Motor neuron (in vitro differentiated cells): ENCODE data around the gene FAF1. TPM values are rescaled to one million over a fixed set of nuclear protein-coding genes. Genes with fewer than 3 reads are reported as not detected.
A peak's percentile ranks its signal among the peaks of the same experiment; 100 is the strongest.
"Not testable (repeated sequence)": the region's sequence is repeated elsewhere in the genome, so short reads cannot be mapped to it uniquely, and the experiment has no call there.

Source experiments
- ATAC-seq, 8 experiments: fragments of 200-7000 bp; cut with Tn5 transposase; replicated peaks in 6 of 8; 2 replicates each; pipeline ENCODE4 v1.8.0; 2021; ENCODE audit warnings: mild to moderate bottlenecking in 8 of 8, moderate library complexity in 8 of 8
- H3K27ac ChIP-seq, 2 donors: fragments of 250-450 bp; sonication (Bioruptor Pico); 2 replicates each; pipeline ENCODE4 v1.9.0; 2021; ENCODE audit warnings: antibody characterized with exemption in 2 of 2, mild to moderate bottlenecking in 2 of 2, moderate library complexity in 1 of 2
- H3K4me1 ChIP-seq, 2 donors: fragments of 250-450 bp; sonication (Bioruptor Pico); replicated peaks in 1 of 2; 2 replicates each; pipeline ENCODE4 v1.6.1; 2021; ENCODE audit warnings: antibody characterized with exemption in 2 of 2, mild to moderate bottlenecking in 2 of 2, moderate library complexity in 1 of 2
- H3K4me3 ChIP-seq, 5 donors: fragments of 250-450 bp; sonication (Bioruptor Pico); 2 replicates each; pipeline ENCODE4 v1.9.0; 2021; ENCODE audit warnings: antibody characterized with exemption in 5 of 5, mild to moderate bottlenecking in 5 of 5, moderate library complexity in 4 of 5
- WGBS, 10 experiments: fragments of 450-650 bp; shearing (Covaris generic); methylation state at CpG; one replicate each; pipeline ENCODE4 v1.0.0; 2022; 5-methylcytosine and 5-hydroxymethylcytosine counted together
- in situ Hi-C, 9 experiments: fragments of 400-800 bp; cut with MboI; loops; one replicate each; pipeline ENCODE4 v1.15.0; 2021; ENCODE audit warnings: low sequenced_read_pairs in 9 of 9, low pct_unique_long_range_greater_than_20kb in 2 of 9; ENCODE audit not compliant: unreplicated experiment in 9 of 9
- total RNA-seq, 8 experiments: library from RNA; unstranded; fragments of 300-600 nt; gene quantifications; 2 replicates each; pipeline versions ENCODE4 v1.2.3 to v1.2.4, GENCODE V29; 2022

The FAF1 gene
- total RNA-seq, 8 experiments from 2014 or later: 26.3 to 79.4 (median 52.0) TPM

GRCh38 chr1:50812346-50812745 is 147.7 kb downstream of the FAF1 start:
- H3K4me3 ChIP-seq: no peak overlapping the region
- 86 to 100% (median 96%) methylated on average over 1 to 4 of the region's 4 CpGs for WGBS, 10 experiments

GRCh38 chr1:50808296-50808695 is 151.8 kb downstream of the FAF1 start:
- in situ Hi-C loops: no loop called here
- ATAC-seq: no peak
- Histone ChIP-seq H3K4me1 (no peaks in the 10 kb centered on the region), H3K4me3 (no peak overlapping the region), H3K27ac (no peak overlapping the region)
- WGBS, 10 experiments: 90 to 100% (median 100%) methylated on average over 1 to 3 of the region's 3 CpGs

More at GRCh38 chr1:50812346-50812745, 147.7 kb downstream of the FAF1 start:
- ATAC-seq: no peak
- in situ Hi-C loops: no loop called here
- Histone ChIP-seq H3K4me1 (no peaks in the 10 kb centered on the region), H3K27ac (no peak overlapping the region)

- no peak overlapping the region for H3K4me3 ChIP-seq
- no peak for ATAC-seq
- no peaks in the 10 kb centered on the region for H3K4me1 ChIP-seq
- in situ Hi-C loops: loop anchor here in 3 of 9 experiments (25.0 kb wide), 3 partner anchors 116 to 391 kb away; no protein-coding TSS in a partner anchor
- H3K27ac ChIP-seq: no peak overlapping the region
- 96 to 100% (median 100%) methylated on average over 1 to 2 of the region's 2 CpGs; no CpG with 5 or more reads in 3 of the 10 experiments for WGBS, 10 experiments
Observed at GRCh38 chr1:50796272-50796671, 163.8 kb downstream of the FAF1 start.

- WGBS, 10 experiments: 85 to 95% (median 87%) methylated on average over 1 to 6 of the region's 6 CpGs
- H3K4me3 ChIP-seq: no peak overlapping the region
- no peak overlapping the region for H3K27ac ChIP-seq
- H3K4me1 ChIP-seq: no peaks in the 10 kb centered on the region
- ATAC-seq: no peak
- in situ Hi-C loops: loop anchor here in 3 of 9 experiments (25.0 kb wide), 3 partner anchors 119 to 394 kb away; no protein-coding TSS in a partner anchor
Observed at GRCh38 chr1:50793521-50793920, 166.5 kb downstream of the FAF1 start.

GRCh38 chr1:50787266-50787665 is 172.8 kb downstream of the FAF1 start:
- Histone ChIP-seq H3K27ac (no peak overlapping the region), H3K4me1 (no peaks in the 10 kb centered on the region), H3K4me3 (no peak overlapping the region)
- ATAC-seq: no peak
- 80 to 100% (median 93%) methylated on average over 1 to 3 of the region's 3 CpGs; no CpG with 5 or more reads in 1 of the 10 experiments for WGBS, 10 experiments
- in situ Hi-C loops: loop anchor here in 3 of 9 experiments (25.0 kb wide), 3 partner anchors 125 to 400 kb away; no protein-coding TSS in a partner anchor

GRCh38 chr1:50783286-50783685 is 176.8 kb downstream of the FAF1 start:
- Histone ChIP-seq H3K4me1 (no peaks in the 10 kb centered on the region), H3K27ac (no peak overlapping the region), H3K4me3 (no peak overlapping the region)
- 82 to 100% (median 97%) methylated on average over 2 to 9 of the region's 9 CpGs; no CpG with 5 or more reads in 1 of the 10 experiments for WGBS, 10 experiments
- ATAC-seq: no peak
- in situ Hi-C loops: loop anchor here in 3 of 9 experiments (25.0 kb wide), 3 partner anchors 129 to 404 kb away; no protein-coding TSS in a partner anchor

- no peak overlapping the region for H3K4me3 ChIP-seq
- H3K4me1 ChIP-seq: peaks cover 0 to 2% of the 10 kb centered on the region in 2 donors
- in situ Hi-C loops: loop anchor here in 3 of 9 experiments (25.0 kb wide), 3 partner anchors 132 to 407 kb away; no protein-coding TSS in a partner anchor
- H3K27ac ChIP-seq: no peak overlapping the region
- whole genome bisulfite sequencing, 10 experiments: 94 to 100% (median 100%) methylated on average over 1 to 4 of the region's 4 CpGs; no CpG with 5 or more reads in 1 of the 10 experiments
- ATAC-seq: no peak
Observed at GRCh38 chr1:50780797-50781196, 179.3 kb downstream of the FAF1 start.

GRCh38 chr1:50779801-50780200 is 180.3 kb downstream of the FAF1 start:
- WGBS, 10 experiments: 58 to 100% (median 100%) methylated on average over 1 of the region's 1 CpG; no CpG with 5 or more reads in 1 of the 10 experiments
- in situ Hi-C loops: loop anchor here in 3 of 9 experiments (25.0 kb wide), 3 partner anchors 132 to 408 kb away; no protein-coding TSS in a partner anchor
- ATAC-seq: no peak
- no peak overlapping the region for H3K4me3 ChIP-seq
- H3K4me1 ChIP-seq: peaks cover 0 to 2% of the 10 kb centered on the region in 2 donors
- H3K27ac ChIP-seq: no peak overlapping the region

GRCh38 chr1:50775740-50776139 is 184.3 kb downstream of the FAF1 start:
- 60 to 100% (median 93%) methylated on average over 1 of the region's 1 CpG for WGBS, 10 experiments
- H3K4me1 ChIP-seq: peaks cover 0 to 2% of the 10 kb centered on the region in 2 donors
- no peak for ATAC-seq
- H3K27ac ChIP-seq: no peak overlapping the region
- in situ Hi-C loops: loop anchor here in 3 of 9 experiments (25.0 kb wide), 3 partner anchors 137 to 412 kb away; no protein-coding TSS in a partner anchor
- no peak overlapping the region for H3K4me3 ChIP-seq

- ATAC-seq: peak in 7 of 8 experiments; percentile 31 to 75 (median 56)
- in situ Hi-C loops: loop anchor here in 3 of 9 experiments (25.0 kb wide), 4 partner anchors 137 to 412 kb away; no protein-coding TSS in a partner anchor
- no peak overlapping the region for H3K27ac ChIP-seq
- peaks cover 0 to 2% of the 10 kb centered on the region in 2 donors for H3K4me1 ChIP-seq
- 0 to 50% (median 13%) methylated on average over 1 to 2 of the region's 2 CpGs for WGBS, 10 experiments
- no peak overlapping the region for H3K4me3 ChIP-seq
Observed at GRCh38 chr1:50774759-50775351, 185.2 kb downstream of the FAF1 start.

- H3K4me1 ChIP-seq: no peaks in the 10 kb centered on the region
- in situ Hi-C loops: loop anchor here in 1 of 9 experiments (25.0 kb wide), 1 partner anchor 271 kb away; no protein-coding TSS in a partner anchor
- H3K4me3 ChIP-seq: no peak overlapping the region
- no peak overlapping the region for H3K27ac ChIP-seq
- no peak for ATAC-seq
Observed at GRCh38 chr1:50766688-50767087, 193.4 kb downstream of the FAF1 start.

GRCh38 chr1:50756543-50756942 is 203.5 kb downstream of the FAF1 start:
- H3K27ac ChIP-seq, H3K4me3 ChIP-seq, ATAC-seq, H3K4me1 ChIP-seq: not testable (repeated sequence)
- 50 to 100% (median 100%) methylated on average over 1 to 3 of the region's 3 CpGs; no CpG with 5 or more reads in 2 of the 10 experiments for WGBS, 10 experiments
- in situ Hi-C loops: loop anchor here in 1 of 9 experiments (25.0 kb wide), 1 partner anchor 281 kb away; no protein-coding TSS in a partner anchor

GRCh38 chr1:50754764-50755163 is 205.3 kb downstream of the FAF1 start:
- not testable (repeated sequence) for H3K4me3 ChIP-seq, H3K4me1 ChIP-seq, H3K27ac ChIP-seq, ATAC-seq
- WGBS, 10 experiments: 83 to 100% (median 94%) methylated on average over 1 of the region's 1 CpG; no CpG with 5 or more reads in 6 of the 10 experiments
- in situ Hi-C loops: loop anchor here in 1 of 9 experiments (25.0 kb wide), 1 partner anchor 283 kb away; no protein-coding TSS in a partner anchor
